GM12891 (cell line): ENCODE measurements around the gene KCNH5.

Experiments used
- DNase-seq: peaks from one replicate; pipeline ENCODE4 v3.0.0; 2011; ENCODE audit warnings: low spot score; ENCODE audit not compliant: insufficient read length
- FAIRE-seq: peaks from 2 replicates; lab custom pipeline; 2011; peaks lifted over from hg19 to GRCh38; lab: Jason Lieb, UNC
- PAX5 ChIP-seq: IDR thresholded peaks from 2 replicates; pipeline ENCODE4 v1.6.1; 2011; ENCODE audit warnings: low read length, moderate library complexity, mild to moderate bottlenecking; ENCODE audit not compliant: insufficient read depth, severe bottlenecking
- POLR2A ChIP-seq: IDR thresholded peaks from 2 replicates; pipeline ENCODE4 v1.6.1; 2011; ENCODE audit warnings: low read depth, low read length, control low read depth
- POLR2AphosphoS5 ChIP-seq: IDR thresholded peaks from 2 replicates; pipeline ENCODE4 v1.6.1; 2011; ENCODE audit warnings: low read depth, low read length, control low read depth
- POU2F2 ChIP-seq: IDR thresholded peaks from 2 replicates; pipeline ENCODE4 v1.6.1; 2011; ENCODE audit warnings: low read depth, mild to moderate bottlenecking, control low read depth, low read length, moderate library complexity
- SPI1 ChIP-seq: IDR thresholded peaks from 2 replicates; pipeline ENCODE4 v1.6.1; 2011; ENCODE audit warnings: low read depth, low read length, control low read depth
- TAF1 ChIP-seq: IDR thresholded peaks from 2 replicates; pipeline ENCODE4 v1.6.1; 2011; ENCODE audit warnings: low read depth, low read length, control low read depth

Gene KCNH5

GRCh38 chr14:63046339-63047268 is 1.3 kb upstream of the KCNH5 start:
- TF ChIP-seq POLR2AphosphoS5: no peak
- no peak for TF ChIP-seq SPI1
- TF ChIP-seq TAF1: no peak
- no peak for TF ChIP-seq POLR2A
- TF ChIP-seq POU2F2: no peak
- no peak for TF ChIP-seq PAX5
- DNase-seq (no peak), FAIRE-seq (no peak)

GRCh38 chr14:63045612-63046320 is 508 bp upstream of the KCNH5 start:
- TF ChIP-seq POLR2AphosphoS5 (no peak), SPI1 (no peak), PAX5 (no peak), TAF1 (no peak), POU2F2 (no peak), POLR2A (no peak)
- DNase-seq (no peak), FAIRE-seq (no peak)

- TF ChIP-seq TAF1 (no peak), SPI1 (no peak), POLR2AphosphoS5 (no peak), POU2F2 (no peak), PAX5 (no peak), POLR2A (no peak)
- no peak for DNase-seq
- no peak for FAIRE-seq
These were observed 5.4 kb downstream of the KCNH5 start for GRCh38 chr14:63039866-63040265.

GRCh38 chr14:63032641-63033040 is 12.6 kb downstream of the KCNH5 start:
- DNase-seq: no peak
- TF ChIP-seq SPI1: no peak
- no peak for TF ChIP-seq TAF1
- TF ChIP-seq PAX5: no peak
- TF ChIP-seq POU2F2: no peak
- TF ChIP-seq POLR2A: no peak
- no peak for FAIRE-seq

GRCh38 chr14:63032076-63032475 is 13.2 kb downstream of the KCNH5 start:
- no peak for DNase-seq
- no peak for FAIRE-seq
- TF ChIP-seq PAX5: no peak
- TF ChIP-seq POLR2AphosphoS5: no peak
- no peak for TF ChIP-seq SPI1
- no peak for TF ChIP-seq TAF1
- TF ChIP-seq POU2F2: no peak
- TF ChIP-seq POLR2A: no peak

GRCh38 chr14:63030113-63030512 is 15.1 kb downstream of the KCNH5 start:
- FAIRE-seq (no peak), DNase-seq (no peak)
- TF ChIP-seq PAX5 (no peak), POU2F2 (no peak), SPI1 (no peak), POLR2A (no peak), POLR2AphosphoS5 (no peak), TAF1 (no peak)

GRCh38 chr14:63027719-63028118 is 17.5 kb downstream of the KCNH5 start:
- FAIRE-seq: no peak
- no peak for DNase-seq
- TF ChIP-seq POLR2A (no peak), POLR2AphosphoS5 (no peak), POU2F2 (no peak), TAF1 (no peak)

GRCh38 chr14:63026491-63026890 is 18.8 kb downstream of the KCNH5 start:
- TF ChIP-seq PAX5 (no peak), SPI1 (no peak), POLR2A (no peak), TAF1 (no peak), POLR2AphosphoS5 (no peak), POU2F2 (no peak)
- DNase-seq (no peak), FAIRE-seq (no peak)

- FAIRE-seq: no peak
- DNase-seq: no peak
- no peak for TF ChIP-seq POU2F2
These were observed 30.6 kb downstream of the KCNH5 start for GRCh38 chr14:63014621-63015020.

- FAIRE-seq (no peak), DNase-seq (no peak)
- TF ChIP-seq POLR2A (no peak), POU2F2 (no peak), POLR2AphosphoS5 (no peak), PAX5 (no peak), TAF1 (no peak)
These were observed 33.1 kb downstream of the KCNH5 start for GRCh38 chr14:63012171-63012570.
